Calu3 (cell line): ENCODE measurements around the gene RBBP5. TPM values are rescaled to one million over a fixed set of nuclear protein-coding genes. Genes with fewer than 3 reads are reported as not detected.

Source experiments
- BruUV-seq: library from RNA; stranded (reverse); fragments of 400-500 nt; replicated peaks from 2 replicates; lab custom pipeline; 2021; lab: Mats Ljungman, UMichigan
- CTCF ChIA-PET: fragments of 300-600 bp; sonication (Branson Sonifier 250); formaldehyde crosslinking; loops from one replicate; lab custom pipeline; 2022; ENCODE audit warnings: antibody characterized with exemption; lab: Charles Lee
- DNase-seq: peaks from one replicate; pipeline ENCODE4 v3.0.0; 2022
- H3K27ac Mint-ChIP-seq: one replicate; pipeline ENCODE4 v1.8.0; 2022; ENCODE audit warnings: mixed read lengths; ENCODE audit not compliant: unreplicated experiment
- H3K27me3 Mint-ChIP-seq: one replicate; pipeline ENCODE4 v1.8.0; 2022; ENCODE audit warnings: mixed read lengths; ENCODE audit not compliant: unreplicated experiment
- H3K36me3 Mint-ChIP-seq: one replicate; pipeline ENCODE4 v1.8.0; 2022; ENCODE audit warnings: mild to moderate bottlenecking, moderate library complexity, mixed read lengths; ENCODE audit not compliant: insufficient read depth, unreplicated experiment
- H3K4me1 Mint-ChIP-seq: one replicate; pipeline ENCODE4 v1.8.0; 2022; ENCODE audit warnings: mild to moderate bottlenecking, low read depth, mixed read lengths; ENCODE audit not compliant: unreplicated experiment
- H3K4me3 Mint-ChIP-seq: one replicate; pipeline ENCODE4 v1.8.0; 2022; ENCODE audit warnings: mild to moderate bottlenecking, low read depth, moderate library complexity, mixed read lengths; ENCODE audit not compliant: unreplicated experiment
- H3K9me3 Mint-ChIP-seq: one replicate; pipeline ENCODE4 v1.8.0; 2022; ENCODE audit warnings: low read depth, mixed read lengths; ENCODE audit not compliant: unreplicated experiment
- intact Hi-C: fragments of 100-400 bp; cut with micrococcal nuclease; formaldehyde crosslinking; loops from one replicate; pipeline ENCODE4 v1.10.0; 2022; ENCODE audit not compliant: unreplicated experiment
- total RNA-seq: library from RNA; stranded (reverse); gene quantifications from 2 replicates; pipeline ENCODE4 v1.2.3, GENCODE V29; 2022
- TF ChIP-seq, protein P1 (sequence below): fragments of 200-600 bp; IDR thresholded peaks from one replicate; pipeline ENCODE4 v1.8.0; 2022; ENCODE audit warnings: antibody characterized with exemption; ENCODE audit not compliant: unreplicated experiment

RBBP5 gene
- total RNA-seq, 1 experiment from 2014 or later: 22.0 TPM

DNA sequence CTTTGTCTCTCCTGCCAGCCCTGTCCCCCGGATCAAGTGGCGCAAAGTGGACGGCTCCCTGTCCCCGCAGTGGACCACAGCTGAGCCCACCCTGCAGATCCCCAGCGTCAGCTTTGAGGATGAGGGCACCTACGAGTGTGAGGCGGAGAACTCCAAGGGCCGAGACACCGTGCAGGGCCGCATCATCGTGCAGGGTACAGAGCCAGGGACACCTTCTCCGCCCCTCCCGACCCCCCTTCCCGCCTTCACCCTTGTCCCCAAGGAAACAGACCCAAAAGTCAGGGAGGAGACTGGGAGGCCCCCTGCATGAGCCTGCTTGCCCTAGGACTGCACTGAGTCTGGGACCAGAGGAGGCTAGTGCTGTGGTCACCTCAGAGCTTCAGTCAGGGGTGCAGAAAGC, 60.6 kb downstream of the RBBP5 start:
- TF ChIP-seq, protein P1, sequence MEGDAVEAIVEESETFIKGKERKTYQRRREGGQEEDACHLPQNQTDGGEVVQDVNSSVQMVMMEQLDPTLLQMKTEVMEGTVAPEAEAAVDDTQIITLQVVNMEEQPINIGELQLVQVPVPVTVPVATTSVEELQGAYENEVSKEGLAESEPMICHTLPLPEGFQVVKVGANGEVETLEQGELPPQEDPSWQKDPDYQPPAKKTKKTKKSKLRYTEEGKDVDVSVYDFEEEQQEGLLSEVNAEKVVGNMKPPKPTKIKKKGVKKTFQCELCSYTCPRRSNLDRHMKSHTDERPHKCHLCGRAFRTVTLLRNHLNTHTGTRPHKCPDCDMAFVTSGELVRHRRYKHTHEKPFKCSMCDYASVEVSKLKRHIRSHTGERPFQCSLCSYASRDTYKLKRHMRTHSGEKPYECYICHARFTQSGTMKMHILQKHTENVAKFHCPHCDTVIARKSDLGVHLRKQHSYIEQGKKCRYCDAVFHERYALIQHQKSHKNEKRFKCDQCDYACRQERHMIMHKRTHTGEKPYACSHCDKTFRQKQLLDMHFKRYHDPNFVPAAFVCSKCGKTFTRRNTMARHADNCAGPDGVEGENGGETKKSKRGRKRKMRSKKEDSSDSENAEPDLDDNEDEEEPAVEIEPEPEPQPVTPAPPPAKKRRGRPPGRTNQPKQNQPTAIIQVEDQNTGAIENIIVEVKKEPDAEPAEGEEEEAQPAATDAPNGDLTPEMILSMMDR: no peak
- Mint-ChIP-seq H3K9me3 (no peaks in the 10 kb centered on the region), H3K4me1 (no peaks in the 10 kb centered on the region), H3K27me3 (peaks cover 69% of the 10 kb centered on the region), H3K36me3 (no peaks in the 10 kb centered on the region), H3K4me3 (no peak overlapping the region), H3K27ac (no peak overlapping the region)
- no TSS peak for BruUV-seq
- CTCF ChIA-PET: interaction anchor here (0.7 to 3.6 kb wide), 26 partner anchors 9 to 254 kb away, joined by 3 to 95 read pairs (median 4); no protein-coding TSS in a partner anchor
- no peak for DNase-seq
- intact Hi-C loops: loop anchor here (1.0 to 2.0 kb wide), 2 partner anchors 72 to 196 kb away; no protein-coding TSS in a partner anchor

DNA sequence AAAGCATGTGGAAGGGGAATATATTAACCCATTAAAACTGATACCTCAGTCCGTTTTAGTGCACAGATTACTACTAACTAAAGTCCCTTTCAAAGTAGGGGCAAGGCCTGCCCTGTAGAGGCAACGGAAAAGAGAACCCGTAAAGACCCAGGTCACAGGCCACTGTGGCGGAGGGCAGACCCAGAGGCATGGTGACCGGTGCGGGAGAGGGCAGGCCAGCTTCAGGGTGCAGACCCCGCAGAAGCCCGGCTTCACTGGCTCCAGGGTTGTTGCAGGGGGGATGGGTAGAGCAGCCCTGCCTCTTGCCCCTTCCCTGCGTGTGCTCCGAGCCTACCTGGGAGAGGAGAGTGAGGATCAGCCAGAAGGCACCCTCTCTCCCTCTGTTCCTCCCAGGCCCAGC, 61.0 kb downstream of the RBBP5 start:
- H3K4me3 Mint-ChIP-seq: no peak overlapping the region
- TF ChIP-seq, protein P1: no peak
- no peaks in the 10 kb centered on the region for H3K4me1 Mint-ChIP-seq
- CTCF ChIA-PET: interaction anchor here (0.7 to 3.6 kb wide), 5 partner anchors 72 to 135 kb away, joined by 4 to 95 read pairs (median 11); no protein-coding TSS in a partner anchor
- intact Hi-C loops: loop anchor here (1.0 to 2.0 kb wide), 2 partner anchors 71 to 196 kb away; no protein-coding TSS in a partner anchor
- peaks cover 69% of the 10 kb centered on the region for H3K27me3 Mint-ChIP-seq
- H3K9me3 Mint-ChIP-seq: no peaks in the 10 kb centered on the region
- H3K27ac Mint-ChIP-seq: no peak overlapping the region
- DNase-seq: no peak
- no peaks in the 10 kb centered on the region for H3K36me3 Mint-ChIP-seq
- no TSS peak for BruUV-seq

GRCh38 chr1:205059660-205060059, 62.1 kb downstream of the RBBP5 start:
- Mint-ChIP-seq H3K27me3 (peaks cover 69% of the 10 kb centered on the region), H3K27ac (no peak overlapping the region), H3K36me3 (no peaks in the 10 kb centered on the region), H3K4me3 (no peak overlapping the region), H3K9me3 (no peaks in the 10 kb centered on the region), H3K4me1 (no peaks in the 10 kb centered on the region)
- no peak for DNase-seq
- intact Hi-C loops: loop anchor here (2.0 kb wide), 1 partner anchor 197 kb away; no protein-coding TSS in a partner anchor
- no TSS peak for BruUV-seq
- TF ChIP-seq, protein P1: no peak
- CTCF ChIA-PET: no interaction called here

- Mint-ChIP-seq H3K27me3 (peaks cover 69% of the 10 kb centered on the region), H3K36me3 (no peaks in the 10 kb centered on the region), H3K27ac (no peak overlapping the region), H3K4me3 (no peak overlapping the region), H3K9me3 (no peaks in the 10 kb centered on the region), H3K4me1 (no peaks in the 10 kb centered on the region)
- CTCF ChIA-PET: no interaction called here
- no TSS peak for BruUV-seq
- no peak for DNase-seq
- intact Hi-C loops: no loop called here
- TF ChIP-seq, protein P1: no peak
Measured at GRCh38 chr1:205058853-205059252, 62.9 kb downstream of the RBBP5 start.
